Duodenal mucosa (tissue), 2 donors: ENCODE measurements around the gene CALHM3.

Source experiments
- H3K27ac ChIP-seq: one replicate; pipeline ENCODE4 v1.7.0; 2013; ENCODE audit warnings: low read depth, low read length
- H3K27me3 ChIP-seq, 2 donors: one replicate each; pipeline ENCODE4 v1.7.0; 2013; ENCODE audit warnings: low read length in 2 of 2, control low read depth in 1 of 2; ENCODE audit not compliant: insufficient read depth in 2 of 2, control insufficient read depth in 1 of 2
- H3K36me3 ChIP-seq, 2 donors: one replicate each; pipeline ENCODE4 v1.7.0; 2013; ENCODE audit warnings: low read length in 2 of 2, control low read depth in 1 of 2; ENCODE audit not compliant: insufficient read depth in 2 of 2, control insufficient read depth in 1 of 2
- H3K4me1 ChIP-seq, 2 donors: one replicate each; pipeline ENCODE4 v1.7.0; 2013; ENCODE audit warnings: low read length in 2 of 2, control low read depth in 1 of 2; ENCODE audit not compliant: insufficient read depth in 2 of 2, control insufficient read depth in 1 of 2
- H3K4me3 ChIP-seq, 2 donors: one replicate each; pipeline ENCODE4 v1.7.0; 2013; ENCODE audit warnings: low read length in 2 of 2, low read depth in 1 of 2
- H3K9ac ChIP-seq, 2 donors: one replicate each; pipeline ENCODE4 v1.7.0; 2013; ENCODE audit warnings: low read length in 2 of 2, low read depth in 1 of 2
- H3K9me3 ChIP-seq, 2 donors: one replicate each; pipeline ENCODE4 v1.7.0; 2013; ENCODE audit warnings: low read length in 2 of 2, control low read depth in 1 of 2; ENCODE audit not compliant: control insufficient read depth in 1 of 2

The CALHM3 gene

DNA sequence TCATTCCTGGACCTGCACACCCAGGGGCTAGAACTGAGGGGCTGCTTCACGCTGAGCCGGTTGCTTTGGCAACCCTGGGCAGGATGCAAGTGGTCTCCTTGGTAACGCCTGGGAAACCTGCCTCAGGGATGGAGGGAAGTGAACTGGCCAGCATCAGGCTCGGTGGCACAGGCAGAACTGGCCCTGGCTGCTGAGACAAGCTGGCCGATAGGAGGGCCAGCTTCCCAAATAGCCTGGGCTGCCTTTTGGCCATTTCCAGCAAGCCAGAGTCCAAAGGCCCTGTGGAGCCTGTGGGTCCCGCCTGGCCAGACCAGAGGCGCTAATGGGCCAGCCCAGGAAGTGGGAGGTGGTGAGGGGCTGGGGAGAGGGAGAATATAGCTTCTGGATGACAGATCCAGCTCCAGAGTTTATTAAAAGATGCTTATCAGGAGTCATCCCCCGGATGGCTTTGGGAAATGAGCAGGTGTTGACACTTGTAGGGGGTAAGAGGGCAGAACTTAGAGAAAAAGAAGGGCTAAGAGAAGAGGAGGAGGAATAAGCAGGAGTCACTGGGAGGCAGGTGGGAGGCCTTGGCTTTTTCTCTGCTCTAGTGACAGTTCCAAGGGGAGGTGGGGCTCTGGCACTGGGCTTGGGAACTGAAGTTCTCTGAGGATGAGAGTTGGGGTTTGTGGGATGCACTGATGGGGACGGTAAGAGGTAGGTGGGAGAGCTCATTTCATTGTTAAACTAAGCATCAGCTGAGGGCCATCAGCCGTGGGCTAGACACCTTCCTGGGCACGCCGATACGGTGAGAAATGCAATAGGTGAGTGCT, 24.0 kb upstream of the CALHM3 start:
- Histone ChIP-seq H3K9ac (no peak overlapping the region), H3K27ac (no peak overlapping the region), H3K36me3 (no peaks in the 10 kb centered on the region), H3K9me3 (no peaks in the 10 kb centered on the region), H3K4me1 (peaks cover 30 to 36% of the 10 kb centered on the region in 2 donors), H3K4me3 (no peak overlapping the region), H3K27me3 (no peaks in the 10 kb centered on the region)

DNA sequence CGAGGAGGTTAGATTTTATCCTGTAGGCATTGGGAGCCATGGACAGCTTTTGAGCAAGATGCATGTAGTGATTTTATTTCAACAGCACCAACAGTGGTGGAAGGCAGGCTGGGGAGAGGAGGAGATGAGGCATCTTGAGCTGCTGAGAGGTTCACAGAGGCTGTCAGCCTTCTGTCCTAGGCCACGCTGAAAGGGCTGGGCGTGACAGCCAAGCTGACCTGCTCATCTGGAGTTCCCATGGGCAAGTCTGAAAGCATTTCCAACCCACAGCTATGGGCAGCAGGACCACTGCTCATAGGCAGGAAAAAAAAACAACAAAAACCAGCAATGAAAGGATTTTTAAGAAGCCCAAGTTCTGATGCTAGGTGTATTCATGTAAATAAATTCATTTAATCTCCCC, 22.1 kb upstream of the CALHM3 start:
- Histone ChIP-seq H3K4me1 (peaks cover 24 to 30% of the 10 kb centered on the region in 2 donors), H3K27me3 (no peaks in the 10 kb centered on the region), H3K4me3 (no peak overlapping the region), H3K9ac (no peak overlapping the region), H3K9me3 (no peaks in the 10 kb centered on the region), H3K36me3 (no peaks in the 10 kb centered on the region), H3K27ac (no peak overlapping the region)

DNA sequence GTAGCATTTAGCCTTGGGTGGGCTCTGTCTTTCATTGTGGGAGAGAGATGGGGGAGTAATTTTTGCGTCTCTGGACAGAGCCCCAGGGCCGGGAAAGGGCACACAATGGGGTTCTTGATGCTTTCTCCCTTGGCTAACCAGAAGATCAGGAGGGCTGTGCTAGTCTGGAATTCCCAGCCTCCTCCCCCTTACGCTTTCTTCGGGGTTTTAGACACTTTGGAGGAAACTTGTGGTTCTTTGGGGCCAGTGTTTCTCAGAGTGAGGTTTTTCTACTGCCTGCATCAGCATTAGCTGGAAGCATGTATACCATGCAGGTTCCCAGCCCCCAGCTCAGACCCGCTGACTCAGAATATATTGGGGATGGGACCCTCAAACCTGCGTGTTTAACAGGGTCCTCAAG, 21.4 kb upstream of the CALHM3 start:
- H3K4me3 ChIP-seq: no peak overlapping the region
- no peak overlapping the region for H3K27ac ChIP-seq
- H3K27me3 ChIP-seq: no peaks in the 10 kb centered on the region
- no peaks in the 10 kb centered on the region for H3K9me3 ChIP-seq
- H3K36me3 ChIP-seq: no peaks in the 10 kb centered on the region
- no peak overlapping the region for H3K9ac ChIP-seq
- H3K4me1 ChIP-seq: peaks cover 24 to 30% of the 10 kb centered on the region in 2 donors

DNA sequence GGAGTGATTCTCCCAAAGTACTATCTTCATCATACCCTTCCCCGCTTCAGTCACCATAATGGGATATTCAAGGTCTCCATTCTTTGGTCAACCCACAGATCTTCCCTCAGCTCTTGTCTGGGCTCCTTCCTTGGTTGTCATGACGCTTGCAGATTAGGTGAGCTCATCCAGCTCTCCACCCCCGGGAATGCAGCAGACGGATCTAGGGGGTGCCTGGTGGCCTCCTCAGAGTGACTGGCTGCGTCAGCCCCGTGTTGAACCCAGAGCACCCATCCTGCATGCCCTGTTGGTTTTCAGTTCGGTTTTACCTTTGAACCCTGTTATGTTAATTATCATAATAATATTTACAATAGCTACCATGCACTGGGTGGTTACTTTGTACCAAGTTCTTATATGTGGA, 20.8 kb upstream of the CALHM3 start:
- Histone ChIP-seq H3K27me3 (peaks cover 3 to 5% of the 10 kb centered on the region in 2 donors), H3K4me3 (no peak overlapping the region), H3K4me1 (peaks cover 24 to 30% of the 10 kb centered on the region in 2 donors), H3K9ac (no peak overlapping the region), H3K36me3 (no peaks in the 10 kb centered on the region), H3K9me3 (no peaks in the 10 kb centered on the region), H3K27ac (no peak overlapping the region)

DNA sequence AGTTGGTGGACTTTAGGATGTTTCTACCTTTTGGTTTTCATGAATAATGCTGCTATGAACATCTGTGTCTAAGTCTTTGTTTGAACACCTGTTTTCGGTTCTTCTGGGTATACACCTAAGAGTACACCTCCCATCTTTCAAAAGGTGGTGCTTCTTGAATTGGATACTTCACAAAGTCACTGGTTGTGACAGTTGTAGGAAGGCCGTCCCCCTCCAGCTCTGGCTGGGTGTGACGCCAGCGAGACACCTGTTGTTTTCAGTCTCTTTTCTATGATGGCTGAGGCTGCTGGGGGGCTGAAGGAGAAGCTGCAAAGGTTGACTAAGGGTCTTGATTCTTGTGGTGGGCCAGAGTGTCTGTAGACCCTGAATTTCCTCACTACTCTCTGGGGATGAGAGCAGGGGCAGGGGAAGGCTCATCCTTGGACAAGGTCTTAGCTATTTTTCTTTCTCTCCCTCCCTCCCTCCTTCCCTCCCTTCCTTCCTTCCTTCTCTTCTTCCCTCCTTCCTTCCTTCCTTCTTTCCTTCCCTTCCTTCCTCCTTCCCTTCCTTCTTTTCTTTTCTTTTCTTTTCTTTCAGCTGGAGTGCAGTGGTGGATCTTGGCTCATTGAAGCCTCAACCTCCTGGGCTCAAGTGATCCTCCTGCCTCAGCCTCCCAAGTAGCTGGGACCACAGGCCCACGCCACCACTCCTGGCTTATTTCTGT, 20.0 kb upstream of the CALHM3 start:
- H3K4me1 ChIP-seq: peaks cover 16 to 25% of the 10 kb centered on the region in 2 donors

DNA sequence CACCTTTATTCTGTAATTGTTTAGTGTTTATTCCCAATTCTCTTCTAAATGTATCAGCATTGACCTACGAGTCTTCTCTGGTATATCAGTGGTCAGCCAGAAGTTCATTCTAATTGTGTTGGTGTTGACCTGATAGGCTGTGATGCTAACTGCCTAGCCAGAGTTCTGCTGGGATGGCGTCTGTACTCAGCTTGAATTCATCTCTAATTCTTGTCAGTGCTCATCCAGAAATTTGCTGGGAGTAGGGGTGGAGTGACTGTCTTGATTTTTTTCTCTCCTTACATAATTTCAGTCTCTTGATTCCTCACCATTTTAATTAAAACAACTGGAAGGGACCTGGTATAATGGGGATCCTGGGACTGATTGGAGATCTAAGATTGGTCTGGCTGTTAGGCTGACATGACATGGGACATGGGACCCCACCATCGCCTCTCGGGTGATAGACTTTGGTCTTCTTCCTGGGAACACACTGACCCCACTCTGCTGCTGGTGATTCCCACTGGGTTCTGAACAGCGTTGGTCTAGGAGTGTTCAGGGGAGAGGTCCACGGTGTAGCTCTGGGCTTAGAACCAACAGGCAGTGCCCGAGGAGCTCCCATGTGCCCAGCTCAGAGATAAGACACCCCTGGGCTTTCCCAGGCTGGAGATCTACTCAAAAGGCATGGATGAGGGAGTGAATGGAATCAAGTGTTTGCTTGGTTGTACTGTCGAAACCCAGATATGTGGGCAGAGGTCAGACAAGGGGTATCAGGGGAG, 18.3 kb upstream of the CALHM3 start:
- Histone ChIP-seq H3K36me3 (no peaks in the 10 kb centered on the region), H3K27me3 (peaks cover 10 to 18% of the 10 kb centered on the region in 2 donors), H3K27ac (no peak overlapping the region), H3K9me3 (no peaks in the 10 kb centered on the region), H3K9ac (no peak overlapping the region), H3K4me3 (no peak overlapping the region), H3K4me1 (peaks cover 21 to 23% of the 10 kb centered on the region in 2 donors)

More for the DNA sequence above, 20.0 kb upstream of the CALHM3 start:
- Histone ChIP-seq H3K36me3 (no peaks in the 10 kb centered on the region), H3K9me3 (no peaks in the 10 kb centered on the region), H3K27me3 (peaks cover 10% of the 10 kb centered on the region in 2 donors), H3K9ac (no peak overlapping the region), H3K27ac (no peak overlapping the region), H3K4me3 (no peak overlapping the region)

DNA sequence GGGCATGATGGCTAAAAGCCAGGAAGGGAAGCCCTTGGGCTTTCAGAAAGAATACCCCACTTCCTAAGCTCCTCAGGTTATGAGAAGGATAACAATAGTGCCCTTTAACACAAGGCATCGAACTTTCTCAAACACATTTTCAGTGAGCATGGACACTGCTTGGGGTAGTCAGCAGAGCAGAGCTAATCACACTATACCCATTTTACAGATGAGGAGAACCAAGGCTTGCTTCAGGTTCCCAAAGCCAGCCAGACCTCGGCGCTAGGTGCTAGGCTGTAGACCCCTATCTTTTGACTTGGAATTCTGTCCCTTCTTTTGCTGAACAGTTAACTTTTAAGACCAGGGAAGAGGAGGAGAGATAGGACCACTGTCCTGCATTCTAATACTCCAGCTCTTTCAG, 16.3 kb upstream of the CALHM3 start:
- H3K36me3 ChIP-seq: no peaks in the 10 kb centered on the region
- H3K9ac ChIP-seq: no peak overlapping the region
- H3K9me3 ChIP-seq: no peaks in the 10 kb centered on the region
- H3K4me3 ChIP-seq: peak overlapping the region in 1 of 2 donors; percentile 58
- peaks cover 10 to 18% of the 10 kb centered on the region in 2 donors for H3K27me3 ChIP-seq
- peaks cover 13 to 14% of the 10 kb centered on the region in 2 donors for H3K4me1 ChIP-seq
- no peak overlapping the region for H3K27ac ChIP-seq

DNA sequence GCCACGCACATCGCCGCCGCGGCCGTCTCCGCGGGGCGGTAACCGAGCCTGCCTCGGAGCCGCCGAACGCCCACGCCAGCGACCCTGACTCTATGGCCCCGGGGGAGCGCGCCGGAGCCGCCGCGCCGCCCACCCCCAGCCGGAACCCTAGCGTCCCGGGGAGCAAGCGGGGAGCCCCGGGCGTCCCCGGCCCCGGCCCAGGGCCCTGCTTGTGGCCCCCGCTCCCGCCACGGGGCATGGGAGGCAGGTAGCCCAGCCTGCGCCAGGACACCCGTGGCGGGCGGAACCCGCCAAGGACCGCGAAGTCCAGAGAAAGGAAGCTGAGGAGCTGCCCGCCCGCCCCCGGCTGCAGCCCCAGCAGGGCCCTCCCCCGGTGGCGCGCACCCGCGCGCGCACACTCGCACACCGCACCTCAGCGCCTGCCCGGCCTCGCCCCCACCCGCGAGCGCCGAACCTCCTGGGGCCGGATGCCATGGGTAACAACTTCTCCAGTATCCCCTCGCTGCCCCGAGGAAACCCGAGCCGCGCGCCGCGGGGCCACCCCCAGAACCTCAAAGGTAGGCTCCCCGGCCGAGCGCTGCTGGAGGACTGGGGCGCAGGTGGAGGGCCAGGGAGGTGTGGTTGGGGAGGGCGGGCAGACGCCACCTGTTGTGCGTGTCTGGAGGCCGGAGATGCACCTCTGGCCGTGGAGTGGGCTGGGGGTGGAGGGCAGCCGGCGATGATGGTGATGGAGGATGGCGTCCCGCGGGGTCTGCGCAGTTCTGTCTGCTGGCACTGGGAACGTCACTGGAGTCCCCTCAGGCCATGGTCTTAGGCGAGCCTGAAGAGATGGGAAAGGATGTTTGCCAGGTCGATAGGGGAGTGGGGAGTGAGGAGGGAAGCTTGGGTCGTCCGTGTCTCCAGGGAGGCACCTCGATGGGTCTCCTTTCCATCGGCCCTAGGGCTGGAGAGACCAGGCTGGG, 15.2 kb upstream of the CALHM3 start:
- H3K27me3 ChIP-seq: peaks cover 10 to 18% of the 10 kb centered on the region in 2 donors
- peak overlapping the region in 1 of 2 donors; percentile 18 for H3K9ac ChIP-seq
- H3K9me3 ChIP-seq: no peaks in the 10 kb centered on the region
- no peak overlapping the region for H3K27ac ChIP-seq
- H3K36me3 ChIP-seq: no peaks in the 10 kb centered on the region
- H3K4me3 ChIP-seq: peak overlapping the region; percentile 63 to 67
- H3K4me1 ChIP-seq: peaks cover 4 to 5% of the 10 kb centered on the region in 2 donors

DNA sequence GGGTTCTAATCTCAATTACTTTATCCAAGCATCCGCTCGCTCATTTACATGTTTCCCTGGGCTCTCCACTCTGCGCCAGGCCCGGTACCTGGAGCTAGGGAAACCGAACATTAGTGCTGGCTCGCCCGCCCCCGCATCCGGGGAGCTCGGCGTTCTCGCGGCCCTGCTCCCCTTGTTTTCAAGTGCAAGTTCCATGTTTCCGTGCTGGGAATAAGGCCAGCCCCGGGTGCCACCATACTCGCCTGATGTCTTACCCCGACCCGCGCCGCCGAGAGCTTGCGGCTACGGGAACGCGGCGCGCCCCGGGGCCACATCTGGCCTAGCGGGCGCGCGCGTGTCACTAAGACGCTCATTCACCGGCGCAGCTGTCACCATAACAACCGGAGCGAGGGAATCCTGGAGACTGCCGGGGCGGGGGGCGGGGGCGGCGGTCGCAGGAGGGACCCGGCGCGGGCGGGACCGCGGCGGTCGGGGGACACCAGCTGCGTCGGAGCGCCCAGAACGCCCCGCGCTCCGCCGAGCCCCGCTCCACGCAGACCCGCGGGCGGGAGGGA, 14.4 kb upstream of the CALHM3 start, which contains the start of gene NEURL1:
Gene NEURL1 (plus strand): TSS at position 344 of the 554 bp plus-strand sequence. CDS start 683 bp downstream, outside the sequence.
- peaks cover 10 to 18% of the 10 kb centered on the region in 2 donors for H3K27me3 ChIP-seq

More for the DNA sequence above, 14.4 kb upstream of the CALHM3 start, which contains the start of gene NEURL1:
- H3K36me3 ChIP-seq: no peaks in the 10 kb centered on the region
- peak within 1 kb of the TSS; percentile 63 to 67 for H3K4me3 ChIP-seq
- no peaks in the 10 kb centered on the region for H3K9me3 ChIP-seq
- H3K4me1 ChIP-seq: peaks cover 3 to 5% of the 10 kb centered on the region in 2 donors
- no peak within 1 kb of the TSS for H3K27ac ChIP-seq
- H3K9ac ChIP-seq: peak within 1 kb of the TSS in 1 of 2 donors; percentile 18
